Measurements from ENCODE around the gene CYP27A1. TPM values are rescaled to one million over a fixed set of nuclear protein-coding genes. Genes with fewer than 3 reads are reported as not detected.

CYP27A1 gene
- total and polyA plus RNA-seq, 2 of the 4 experiments (the other 2 are of a cell fraction), result 5.2 to 5.3 TPM

DNA sequence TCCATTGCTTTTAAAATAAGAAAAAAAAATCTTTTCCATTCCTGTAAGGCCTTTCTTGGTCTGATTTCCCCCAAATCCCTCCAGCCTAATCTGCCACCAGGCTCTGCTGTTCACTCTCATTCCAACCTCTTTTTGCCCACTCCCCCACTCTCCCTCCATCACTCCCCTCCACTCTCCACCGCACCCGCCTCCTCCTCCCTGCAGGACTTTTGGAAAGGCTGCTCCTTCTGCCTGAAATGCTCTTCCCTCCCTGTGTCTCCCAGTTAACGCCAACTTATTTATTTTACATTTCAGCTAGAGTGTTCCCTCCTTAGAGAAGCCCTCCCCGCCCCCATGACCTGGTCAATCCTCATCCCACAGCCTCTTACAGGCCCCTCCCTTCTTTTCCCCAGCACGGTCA, 72.9 kb downstream of the CYP27A1 start:
- CTCF ChIA-PET, result interaction anchor here (1.3 kb wide), 1 partner anchor 22 kb away, joined by 4 read pairs; no protein-coding TSS in a partner anchor

More for the DNA sequence above, 72.9 kb downstream of the CYP27A1 start:
- no peak overlapping the region for H3K4me2 ChIP-seq (ENCODE audit: low read depth, low read length)
- no peak for TF ChIP-seq SMC3 (IDR thresholded peaks at IDR 0.05; ENCODE audit: low read depth, low read length)
- TF ChIP-seq, protein P1, sequence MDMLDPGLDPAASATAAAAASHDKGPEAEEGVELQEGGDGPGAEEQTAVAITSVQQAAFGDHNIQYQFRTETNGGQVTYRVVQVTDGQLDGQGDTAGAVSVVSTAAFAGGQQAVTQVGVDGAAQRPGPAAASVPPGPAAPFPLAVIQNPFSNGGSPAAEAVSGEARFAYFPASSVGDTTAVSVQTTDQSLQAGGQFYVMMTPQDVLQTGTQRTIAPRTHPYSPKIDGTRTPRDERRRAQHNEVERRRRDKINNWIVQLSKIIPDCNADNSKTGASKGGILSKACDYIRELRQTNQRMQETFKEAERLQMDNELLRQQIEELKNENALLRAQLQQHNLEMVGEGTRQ (IDR thresholded peaks at IDR 0.05; ENCODE audit: low read depth, low read length), result no peak
- TF ChIP-seq RCOR1 (IDR thresholded peaks at IDR 0.05; ENCODE audit: insufficient replicate concordance, low read length), result no peak
- no peak for TF ChIP-seq CHD1 (IDR thresholded peaks at IDR 0.05; ENCODE audit: low read depth, low read length)
- TF ChIP-seq FOS (IDR thresholded peaks at IDR 0.05; ENCODE audit: low read depth, low read length), result no peak
- TF ChIP-seq CEBPB (IDR thresholded peaks at IDR 0.05; ENCODE audit: low read depth, low read length), result no peak
- TF ChIP-seq, protein P2, sequence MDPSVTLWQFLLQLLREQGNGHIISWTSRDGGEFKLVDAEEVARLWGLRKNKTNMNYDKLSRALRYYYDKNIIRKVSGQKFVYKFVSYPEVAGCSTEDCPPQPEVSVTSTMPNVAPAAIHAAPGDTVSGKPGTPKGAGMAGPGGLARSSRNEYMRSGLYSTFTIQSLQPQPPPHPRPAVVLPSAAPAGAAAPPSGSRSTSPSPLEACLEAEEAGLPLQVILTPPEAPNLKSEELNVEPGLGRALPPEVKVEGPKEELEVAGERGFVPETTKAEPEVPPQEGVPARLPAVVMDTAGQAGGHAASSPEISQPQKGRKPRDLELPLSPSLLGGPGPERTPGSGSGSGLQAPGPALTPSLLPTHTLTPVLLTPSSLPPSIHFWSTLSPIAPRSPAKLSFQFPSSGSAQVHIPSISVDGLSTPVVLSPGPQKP (IDR thresholded peaks at IDR 0.05; ENCODE audit: borderline replicate concordance, low read depth, low read length), result no peak
- no peak for TF ChIP-seq MAFK (IDR thresholded peaks at IDR 0.05; ENCODE audit: low read depth, low read length)
- no peak overlapping the region for H3K27ac ChIP-seq (ENCODE audit: insufficient read depth, low read length)
- H2BK5ac ChIP-seq (ENCODE audit: low read depth, low read length, poor library complexity, severe bottlenecking), result no peak overlapping the region
- no peak overlapping the region for H2AFZ ChIP-seq (replicated peaks; ENCODE audit: low read length, poor library complexity)
- ATAC-seq (ENCODE audit: low read depth) (no peak), DNase-seq (no peak)
- no peak overlapping the region for H3K4me3 ChIP-seq (ENCODE audit: insufficient read depth, low read depth, low read length)
- H4K20me1 ChIP-seq (ENCODE audit: insufficient read depth, low read length), result no peaks in the 10 kb centered on the region; the same call in 1 of the 2 replicates
- H3K56ac ChIP-seq (ENCODE audit: extremely low read depth, insufficient read depth, low read length), result no peak overlapping the region
- H3K23ac ChIP-seq (ENCODE audit: low read depth, low read length), result no peak overlapping the region
- H4K5ac ChIP-seq (ENCODE audit: low read depth, low read length), result no peak overlapping the region
- H4K8ac ChIP-seq (ENCODE audit: low read depth in 2 of 2, low read length in 2 of 2), result no peak overlapping the region
- peaks cover 71% of the 10 kb centered on the region for H3K27me3 ChIP-seq (ENCODE audit: control insufficient read depth, insufficient read depth, low read length)
- H2BK120ac ChIP-seq (ENCODE audit: low read depth, low read length), result no peak overlapping the region
- no peak overlapping the region for H3K9ac ChIP-seq (ENCODE audit: low read depth, low read length)
- H2BK15ac ChIP-seq (ENCODE audit: low read depth, low read length), result no peak overlapping the region
- no peak overlapping the region for H2BK20ac ChIP-seq (ENCODE audit: low read depth, low read length)
- no peaks in the 10 kb centered on the region for H3K9me1 ChIP-seq (ENCODE audit: insufficient read depth, low read length)
- H2AK5ac ChIP-seq (ENCODE audit: low read depth, low read length), result no peak overlapping the region
- in situ Hi-C loops (cut with MboI; ENCODE audit: low sequenced_read_pairs) (no loop called here), dilution Hi-C loops (cut with HindIII; ENCODE audit: low sequenced_read_pairs, unreplicated experiment) (no loop called here), intact Hi-C loops (cut with micrococcal nuclease) (no loop called here)
- no peak overlapping the region for H3K14ac ChIP-seq (replicated peaks; ENCODE audit: low read depth, low read length)
- H2AK9ac ChIP-seq (replicated peaks; ENCODE audit: low read depth, low read length, poor library complexity), result no peak overlapping the region
- no peaks in the 10 kb centered on the region for H3K79me1 ChIP-seq (ENCODE audit: low read depth in 1 of 2, low read length in 2 of 2)
- H3K18ac ChIP-seq (ENCODE audit: low read depth, low read length), result no peak overlapping the region
- WGBS, 2 experiments (ENCODE audit: extremely low coverage in 2 of 2, insufficient read length in 1 of 2), result 23% methylated on average over 3 of the region's 5 CpGs; no CpG with 5 or more reads in 1 of the 2 experiments
- H3K9me3 ChIP-seq (ENCODE audit: control insufficient read depth, insufficient read depth, low read length), result peaks cover 4% of the 10 kb centered on the region; the same call in 1 of the 2 replicates
- no peak overlapping the region for H3K4ac ChIP-seq (ENCODE audit: low read depth, low read length)
- no peak overlapping the region for H4K91ac ChIP-seq (ENCODE audit: insufficient read depth, low read depth, low read length)
- POLR2A ChIA-PET (ENCODE audit: unreplicated experiment), result no interaction called here
- peaks cover under 1% of the 10 kb centered on the region; the same call in 1 of the 2 replicates for H3K4me1 ChIP-seq (ENCODE audit: control insufficient read depth, insufficient read depth, low read length)
- no TSS peak for BruUV-seq (replicated peaks)
- no peaks in the 10 kb centered on the region for H3K36me3 ChIP-seq (ENCODE audit: control insufficient read depth, insufficient read depth, low read length)

All from IMR-90 (cell line).